SH-SY5Y (cell line): Measurements from ENCODE around the gene HOXA1.

Source experiments
- GATA2 ChIP-seq: IDR thresholded peaks from 2 replicates; pipeline ENCODE4 v1.6.1; 2011; ENCODE audit warnings: mild to moderate bottlenecking, low read depth, low read length
- GATA3 ChIP-seq: IDR thresholded peaks from 2 replicates; pipeline ENCODE4 v1.6.1; 2011; ENCODE audit warnings: low read depth, mild to moderate bottlenecking, low read length, moderate library complexity

HOXA1 gene

DNA sequence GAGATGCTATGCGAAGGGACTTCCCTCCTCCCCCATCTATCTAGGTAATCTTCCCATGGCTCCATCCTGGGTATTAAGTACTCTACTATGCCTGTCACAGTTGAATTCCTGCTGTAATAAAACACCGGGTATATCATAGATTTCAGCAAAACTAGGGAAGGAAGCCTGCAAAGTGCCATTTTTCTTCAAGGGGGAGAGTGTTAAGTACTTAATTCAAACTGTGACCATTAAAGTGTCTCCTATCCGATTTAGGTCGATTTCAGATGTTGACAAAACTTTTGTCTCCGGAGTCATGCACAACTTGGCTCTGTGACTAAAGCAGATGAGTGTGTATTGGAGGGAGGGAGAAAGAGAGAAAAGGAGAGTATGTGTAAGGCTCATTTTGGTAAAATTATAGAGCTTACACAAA lies 30.2 kb upstream of the HOXA1 start:
- no peak for TF ChIP-seq GATA3
- TF ChIP-seq GATA2: no peak

DNA sequence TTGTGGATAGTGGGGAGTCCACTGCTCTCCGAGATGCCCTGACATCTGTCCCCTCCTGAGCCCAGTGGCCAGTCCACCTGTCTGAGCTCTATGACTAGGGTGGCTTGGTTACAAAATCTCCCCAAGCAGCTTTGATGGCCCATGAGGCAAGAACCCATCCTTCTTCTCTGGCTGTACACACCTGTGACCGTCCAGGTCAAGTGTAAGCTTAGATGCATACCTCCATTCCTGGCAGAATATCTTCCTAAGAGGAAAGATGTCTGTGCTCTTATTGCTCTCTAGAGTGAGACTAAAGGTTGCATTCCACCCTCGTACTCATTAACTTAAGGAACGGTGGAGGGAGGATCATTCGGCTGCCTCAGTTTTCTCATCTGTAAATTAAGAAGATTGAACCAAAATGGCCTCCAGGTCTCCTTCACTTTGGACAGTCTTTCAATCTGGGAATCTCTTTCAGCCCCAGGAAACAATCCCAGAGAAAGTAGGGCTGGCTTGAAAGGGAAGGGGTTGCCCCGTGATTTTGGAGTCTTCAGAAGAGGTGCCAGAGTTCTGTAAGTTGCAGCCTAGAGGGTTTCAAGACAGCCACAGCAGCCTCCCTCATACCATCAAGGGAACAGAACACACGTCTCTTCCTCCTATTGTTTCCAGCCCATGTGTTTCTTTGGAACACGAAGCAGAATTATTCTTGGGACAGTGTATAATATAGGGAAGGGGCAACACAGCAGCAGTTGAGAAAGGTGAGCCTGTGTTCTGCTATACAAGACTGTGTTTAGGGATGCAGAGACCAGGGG lies 29.3 kb upstream of the HOXA1 start:
- no peak for TF ChIP-seq GATA3
- no peak for TF ChIP-seq GATA2

DNA sequence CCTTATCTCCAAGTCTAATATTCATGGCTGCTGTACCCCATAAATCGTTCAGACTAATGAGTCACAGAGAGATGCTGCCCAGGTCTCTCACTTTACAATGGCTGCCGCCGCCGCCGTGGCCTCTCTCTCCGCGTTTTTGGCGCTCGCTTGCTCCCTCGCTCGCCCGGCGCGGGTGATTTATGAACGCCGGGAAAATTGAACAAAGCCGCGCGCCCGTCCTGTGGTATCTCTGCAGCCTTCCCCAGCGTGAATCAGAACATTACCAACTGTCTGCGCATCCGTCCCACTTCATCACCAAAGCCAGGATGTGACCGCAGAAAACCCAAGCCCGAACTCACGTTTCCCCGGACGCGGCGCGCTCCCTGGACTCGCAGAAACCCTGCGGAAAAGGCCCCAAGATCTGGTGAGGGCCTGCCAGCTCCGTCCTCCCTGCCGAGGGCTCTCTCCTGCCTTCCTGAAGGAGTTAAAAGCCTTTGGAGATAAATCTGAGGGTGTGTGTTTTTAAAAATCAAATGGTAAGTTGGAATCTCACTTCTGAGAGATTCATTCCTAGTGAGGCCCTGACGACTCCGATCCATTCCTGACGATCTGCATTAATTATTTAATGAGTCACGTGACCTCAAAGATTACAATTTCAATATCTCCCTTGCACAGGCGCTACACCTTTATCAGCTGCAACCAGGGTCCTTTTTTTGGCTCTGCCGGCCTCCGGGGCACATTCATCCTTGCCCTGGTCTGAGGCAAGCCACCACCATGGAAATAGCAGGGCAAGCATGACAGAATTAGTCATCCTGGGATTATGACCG lies 28.5 kb upstream of the HOXA1 start:
- no peak for TF ChIP-seq GATA2
- no peak for TF ChIP-seq GATA3

DNA sequence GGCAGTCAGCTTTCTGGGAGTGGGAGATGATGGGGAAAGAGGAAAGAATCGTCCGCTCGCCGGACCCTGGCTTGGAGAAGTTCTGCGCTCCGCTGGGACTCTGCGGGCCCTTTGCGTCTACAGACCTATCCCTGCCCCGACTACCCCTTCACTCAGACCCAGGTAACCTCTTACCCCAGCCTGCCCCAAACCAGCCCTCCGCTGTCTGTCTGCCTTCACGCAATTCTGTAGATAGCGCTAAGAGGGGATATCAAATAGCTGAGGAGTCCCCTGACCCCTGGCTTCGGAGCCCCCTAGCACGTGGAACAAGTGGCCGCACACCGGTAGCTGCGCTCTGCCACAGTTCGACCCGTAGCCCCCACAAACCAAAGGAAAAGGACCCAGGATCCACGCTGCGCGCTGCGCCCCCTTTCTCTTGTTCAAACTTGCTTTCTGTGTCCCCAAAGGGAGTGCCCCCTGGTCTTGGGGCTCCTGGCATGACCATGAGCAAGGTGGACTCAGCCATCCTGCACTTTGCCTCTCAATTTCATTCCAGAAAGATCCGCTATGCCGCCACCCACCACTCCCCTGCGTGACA lies 27.8 kb upstream of the HOXA1 start:
- no peak for TF ChIP-seq GATA3
- TF ChIP-seq GATA2: no peak

DNA sequence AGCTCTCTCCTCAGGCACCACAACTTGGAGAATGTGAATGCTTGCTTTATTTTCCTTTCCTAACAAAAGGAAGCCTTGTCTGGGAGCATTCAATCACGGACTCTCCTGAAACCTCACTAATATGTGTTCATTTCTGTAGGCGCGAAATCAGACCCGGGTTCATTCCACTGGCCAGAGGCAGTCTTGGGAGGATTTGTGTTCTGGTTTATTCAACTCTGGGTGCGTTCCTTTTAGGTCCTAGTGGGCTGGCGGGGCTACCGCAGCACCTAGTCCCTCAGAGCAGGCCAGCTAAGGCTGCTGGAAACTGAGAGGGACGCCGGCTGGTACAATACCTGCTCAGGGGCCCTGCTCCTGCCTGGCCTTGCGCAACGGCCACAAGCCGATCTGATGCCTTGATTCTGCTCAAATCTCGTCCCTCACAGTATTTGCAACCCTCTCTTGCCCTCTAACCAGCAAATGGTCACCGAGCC lies 27.2 kb upstream of the HOXA1 start:
- no peak for TF ChIP-seq GATA3

DNA sequence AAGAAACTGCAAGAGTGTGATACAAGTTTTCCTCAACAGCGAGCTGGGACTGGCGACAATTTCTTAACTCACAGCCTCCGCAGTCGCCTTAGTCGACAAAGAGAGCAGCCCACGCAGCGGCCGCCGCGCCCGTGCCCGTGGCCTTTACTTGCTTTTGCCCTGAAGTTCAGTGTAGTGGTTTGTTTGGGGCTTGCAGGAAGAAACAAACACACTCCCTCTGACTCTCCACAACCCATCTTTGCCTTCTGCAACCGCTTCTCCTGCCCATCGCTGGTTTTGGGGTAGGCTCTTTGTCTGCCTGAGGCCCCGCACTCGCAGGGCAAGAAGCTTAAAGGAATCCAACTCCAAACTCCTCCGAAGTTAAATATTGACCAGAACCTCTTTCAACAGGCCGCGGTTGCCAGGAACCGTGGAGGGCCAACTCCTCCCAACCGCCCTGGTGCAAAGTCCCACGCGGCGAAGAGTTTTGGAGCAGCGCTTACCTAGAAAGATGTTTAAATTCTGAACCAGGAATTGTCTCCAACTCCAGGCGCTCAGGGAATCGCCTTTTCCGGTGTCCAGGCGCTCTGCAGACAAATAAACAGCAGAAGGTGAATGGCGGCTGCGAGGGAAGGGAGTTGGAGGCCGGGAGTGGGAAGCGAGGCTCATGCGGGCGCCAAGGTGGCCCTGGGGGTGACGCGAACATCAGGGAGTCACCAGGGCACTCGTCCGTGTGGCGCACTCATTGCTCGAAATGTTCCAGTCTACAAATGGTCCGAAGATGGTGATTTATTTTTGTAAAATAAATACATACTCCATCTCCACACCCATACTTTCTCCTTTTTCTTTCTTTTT lies 26.5 kb upstream of the HOXA1 start:
- TF ChIP-seq GATA3 (no peak), GATA2 (no peak)

DNA sequence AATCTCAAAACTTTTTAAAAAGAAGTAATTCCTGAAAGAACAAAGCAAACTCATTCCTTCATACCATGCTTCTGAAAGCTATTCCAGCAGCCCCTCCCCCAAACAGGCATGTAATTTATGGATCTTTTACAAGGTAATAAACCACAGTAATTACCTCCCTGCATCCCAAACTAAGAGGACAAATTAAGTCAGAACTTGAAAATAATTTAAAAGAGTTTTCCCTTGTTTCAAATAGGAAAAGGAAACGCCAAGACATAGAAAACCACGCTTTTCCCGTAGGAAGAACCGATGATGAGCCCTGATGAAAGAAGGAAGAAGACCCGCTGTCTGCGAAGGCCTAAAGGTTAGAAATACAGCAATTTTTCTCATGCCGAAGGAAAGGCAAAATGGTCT lies 25.9 kb upstream of the HOXA1 start:
- no peak for TF ChIP-seq GATA3

DNA sequence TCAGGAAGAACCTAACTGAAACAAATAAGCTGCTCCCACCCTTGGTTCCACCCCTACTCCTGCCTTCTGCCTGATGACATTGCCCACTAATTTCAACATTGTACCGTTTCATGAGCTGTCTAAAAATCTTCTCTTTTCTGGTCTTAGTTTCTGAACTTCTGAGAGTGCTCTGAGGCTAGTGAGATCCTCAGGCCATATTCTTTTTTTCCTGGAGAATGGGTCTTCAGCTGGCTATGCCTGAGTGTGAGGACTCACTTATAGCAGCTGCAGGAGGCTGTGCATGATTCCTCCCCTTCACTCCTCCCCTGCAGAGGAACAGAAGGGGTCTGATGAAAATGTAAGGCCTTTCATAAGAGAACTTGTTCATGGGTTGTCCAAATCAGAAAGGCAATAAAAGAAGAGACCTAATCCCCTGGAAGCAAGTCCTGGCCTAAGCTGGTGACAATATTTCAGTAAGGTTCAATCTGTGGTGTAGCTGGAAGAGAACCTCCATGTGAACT lies 23.7 kb upstream of the HOXA1 start:
- no peak for TF ChIP-seq GATA3
- no peak for TF ChIP-seq GATA2

DNA sequence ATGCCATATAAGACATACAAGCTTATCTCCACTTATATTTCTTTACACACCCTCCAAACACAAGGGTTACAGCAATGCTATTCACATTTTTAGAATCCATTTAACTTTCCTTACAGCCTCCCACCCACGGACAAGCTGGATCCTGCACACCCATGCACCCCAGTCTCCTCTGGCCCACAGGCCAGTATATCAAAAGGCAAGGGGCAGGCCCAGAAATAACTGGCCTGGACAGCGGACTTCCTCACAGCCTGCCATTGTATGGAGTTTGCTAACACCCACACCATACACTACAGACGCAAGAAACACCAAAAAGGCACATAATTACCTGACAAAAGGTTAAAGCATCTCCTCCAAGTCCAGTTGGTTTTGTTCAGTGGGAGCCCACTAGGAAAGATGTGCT lies 22.8 kb upstream of the HOXA1 start:
- TF ChIP-seq GATA2: no peak
- TF ChIP-seq GATA3: no peak

DNA sequence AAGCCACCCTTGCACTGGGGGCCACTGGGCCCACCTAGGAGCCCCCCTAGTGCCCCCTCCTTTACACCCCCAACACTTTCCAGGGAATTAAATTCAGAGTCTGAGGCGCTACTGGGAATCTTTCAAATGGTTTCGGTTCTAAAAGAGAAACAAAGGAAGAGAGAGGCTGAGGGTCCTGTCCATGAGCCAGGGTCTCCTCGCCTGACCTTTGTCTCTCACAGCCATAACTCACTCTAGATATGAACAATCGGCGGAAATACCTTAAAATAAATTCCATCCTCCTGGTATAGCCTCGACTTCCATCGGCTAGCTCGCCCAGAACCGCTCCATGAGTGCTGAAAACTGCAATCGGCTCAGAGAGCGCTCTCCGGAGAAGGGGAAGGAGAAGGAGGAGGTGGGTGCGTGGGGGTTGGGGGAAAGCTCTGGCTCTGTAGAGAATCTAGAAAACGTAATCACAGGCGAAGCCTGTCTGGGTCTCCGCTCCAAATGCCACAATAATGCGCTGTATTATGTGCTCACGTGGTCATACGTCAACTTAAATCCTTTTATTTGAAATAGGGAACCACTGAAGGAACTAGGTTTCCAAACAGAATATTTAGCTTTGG lies 22.2 kb upstream of the HOXA1 start:
- TF ChIP-seq GATA2 (no peak), GATA3 (no peak)

DNA sequence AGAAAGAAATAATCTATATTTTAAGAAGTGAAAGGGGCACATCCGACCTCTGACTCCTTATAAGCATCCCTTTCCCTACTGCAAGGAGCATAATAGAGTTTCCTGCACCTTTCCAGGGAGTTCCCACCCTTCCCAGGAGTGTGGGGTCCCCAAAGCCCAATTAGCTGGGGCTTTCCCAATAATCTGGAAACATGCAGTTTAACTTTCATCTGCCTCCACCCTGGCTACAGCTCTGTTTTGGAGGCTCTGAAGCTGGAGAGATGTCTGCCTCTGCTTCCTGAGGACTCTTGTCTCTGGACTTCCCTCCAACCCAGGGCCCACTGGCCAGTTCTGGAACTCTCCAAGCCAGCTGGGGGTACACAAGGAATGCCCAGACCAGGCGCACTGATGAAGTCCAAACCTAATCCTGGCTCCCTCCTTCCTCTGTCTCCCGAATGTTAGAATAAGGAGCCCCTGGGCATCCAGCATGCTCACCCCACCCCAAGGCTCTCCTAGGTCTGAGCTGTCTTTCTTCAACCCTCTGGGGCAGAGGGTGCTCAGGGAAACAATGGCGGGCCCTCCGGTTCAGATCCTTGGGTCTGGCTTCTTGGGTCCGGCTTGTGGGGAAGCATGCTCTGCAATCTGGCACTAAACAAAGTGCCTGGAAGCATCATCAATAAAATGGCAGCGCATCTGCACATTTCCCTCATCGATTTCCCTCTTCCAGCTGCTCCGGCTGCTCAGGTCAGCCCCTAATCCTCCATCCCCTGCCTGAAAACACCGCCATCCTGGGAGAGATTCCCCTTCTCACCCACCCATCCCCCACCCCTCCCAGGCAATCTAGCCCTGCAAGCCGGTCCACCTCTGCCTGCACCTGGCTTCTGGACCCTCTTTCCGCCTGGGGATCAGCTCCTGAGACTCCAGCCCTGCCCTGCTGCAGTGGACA lies 21.4 kb upstream of the HOXA1 start:
- TF ChIP-seq GATA2: no peak
- TF ChIP-seq GATA3: no peak

DNA sequence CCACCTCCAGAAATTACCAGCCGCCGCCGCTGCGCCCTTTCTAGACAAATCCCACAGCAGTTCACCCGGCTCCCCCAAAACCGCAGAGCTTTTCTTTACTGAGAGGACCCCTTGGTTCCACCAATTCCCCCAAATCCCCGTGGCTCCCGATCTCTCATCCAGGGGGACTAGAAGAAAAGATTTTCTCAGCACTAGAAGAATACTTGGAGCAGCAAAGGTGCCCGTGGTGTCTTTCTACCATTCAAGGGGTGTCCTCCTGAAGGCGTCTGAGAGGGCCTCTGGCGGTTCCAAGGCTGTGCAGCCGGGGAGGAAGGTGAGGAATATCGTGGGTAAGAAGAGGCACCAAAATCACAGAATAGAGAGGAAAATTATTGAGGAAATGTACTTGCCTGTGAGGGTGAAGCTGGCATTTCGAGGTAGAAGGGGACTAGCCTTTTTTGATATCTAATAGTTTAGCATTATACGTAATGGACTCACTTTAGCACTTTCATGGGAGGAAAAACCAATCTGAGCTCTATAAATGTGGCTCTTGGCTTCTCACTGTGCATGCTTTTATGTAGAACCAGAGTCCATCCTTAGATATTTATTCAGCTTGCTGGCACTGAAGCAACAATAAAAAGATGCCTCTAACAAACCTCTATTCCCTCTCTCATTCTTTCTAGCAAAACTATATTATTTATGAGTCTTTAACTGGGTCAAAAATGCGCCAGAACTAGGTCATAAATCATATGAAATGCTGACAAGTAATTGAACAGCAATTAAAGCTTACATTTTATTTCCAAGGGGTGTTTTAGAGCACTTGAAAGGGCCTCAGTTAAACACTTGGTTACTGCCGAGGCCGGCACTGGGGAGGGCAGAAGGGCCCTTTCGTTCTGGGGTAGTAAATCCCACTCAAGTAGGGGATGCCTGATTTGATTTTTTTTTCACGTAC lies 20.5 kb upstream of the HOXA1 start:
- TF ChIP-seq GATA3 (no peak), GATA2 (no peak)
